HPDE6-E6E7 (cell line): ENCODE results near the gene RARA.

Experiments
- DNase-seq: peaks from one replicate; pipeline ENCODE4 v3.0.0; 2011; ENCODE audit warnings: missing footprints; ENCODE audit errors: extremely low spot score

RARA gene

DNA sequence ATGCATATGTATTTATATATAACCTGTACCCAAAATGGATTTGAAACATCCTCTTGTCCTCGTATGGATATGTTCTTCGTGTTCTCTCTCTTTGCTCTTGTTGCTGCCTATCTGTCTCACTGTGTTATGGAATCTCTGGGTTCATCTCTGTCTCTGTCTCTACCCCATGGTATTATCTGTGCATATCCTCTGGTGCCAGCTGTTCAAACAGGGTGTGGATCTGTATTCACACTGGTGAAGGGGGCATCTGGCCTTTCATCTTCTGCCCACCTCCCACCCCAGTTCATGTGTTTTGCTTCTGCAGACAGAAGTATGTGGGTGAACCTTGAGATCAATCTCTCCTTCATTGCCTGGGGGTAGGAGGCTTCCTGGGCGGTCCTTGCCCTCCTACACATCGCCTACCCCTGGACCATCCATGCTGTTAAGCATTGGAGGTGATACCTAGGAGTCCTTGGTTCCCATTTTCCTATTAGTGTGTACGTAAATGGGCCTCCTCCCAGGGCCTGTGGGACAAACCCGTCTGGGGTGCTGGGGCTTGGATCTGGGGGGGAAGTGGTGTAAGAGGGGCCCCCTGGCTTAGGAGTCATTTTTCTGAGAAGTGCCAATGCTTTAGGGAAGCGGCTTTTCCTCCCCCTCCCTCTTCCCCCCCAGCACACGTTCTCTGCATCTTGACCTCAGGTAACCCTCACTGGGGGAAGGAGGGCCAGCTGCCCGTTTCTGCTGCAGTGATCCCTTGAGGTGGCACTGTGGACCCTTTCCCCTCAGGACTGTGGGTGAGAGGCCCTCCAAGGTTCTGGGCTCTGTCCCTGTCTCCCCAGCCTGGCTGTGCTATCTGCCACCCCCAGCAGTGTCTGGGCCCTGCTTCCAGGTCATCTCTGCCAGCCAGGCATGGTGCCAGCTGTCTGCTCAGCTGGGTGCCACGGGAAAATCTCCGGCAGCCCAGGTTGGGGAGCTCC, 21.1 kb downstream of the RARA start:
- DNase-seq = no peak

DNA sequence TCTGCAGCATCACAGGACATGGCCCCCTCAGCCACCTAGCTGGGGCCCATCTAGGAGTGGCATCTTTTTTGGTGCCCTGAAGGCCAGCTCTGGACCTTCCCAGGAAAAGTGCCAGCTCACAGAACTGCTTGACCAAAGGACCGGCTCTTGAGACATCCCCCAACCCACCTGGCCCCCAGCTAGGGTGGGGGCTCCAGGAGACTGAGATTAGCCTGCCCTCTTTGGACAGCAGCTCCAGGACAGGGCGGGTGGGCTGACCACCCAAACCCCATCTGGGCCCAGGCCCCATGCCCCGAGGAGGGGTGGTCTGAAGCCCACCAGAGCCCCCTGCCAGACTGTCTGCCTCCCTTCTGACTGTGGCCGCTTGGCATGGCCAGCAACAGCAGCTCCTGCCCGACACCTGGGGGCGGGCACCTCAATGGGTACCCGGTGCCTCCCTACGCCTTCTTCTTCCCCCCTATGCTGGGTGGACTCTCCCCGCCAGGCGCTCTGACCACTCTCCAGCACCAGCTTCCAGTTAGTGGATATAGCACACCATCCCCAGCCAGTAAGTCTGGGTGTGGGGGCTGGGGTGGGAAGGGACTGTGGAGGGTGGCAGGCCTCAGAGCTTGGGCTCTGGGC, 22.0 kb downstream of the RARA start:
- DNase-seq = no peak

DNA sequence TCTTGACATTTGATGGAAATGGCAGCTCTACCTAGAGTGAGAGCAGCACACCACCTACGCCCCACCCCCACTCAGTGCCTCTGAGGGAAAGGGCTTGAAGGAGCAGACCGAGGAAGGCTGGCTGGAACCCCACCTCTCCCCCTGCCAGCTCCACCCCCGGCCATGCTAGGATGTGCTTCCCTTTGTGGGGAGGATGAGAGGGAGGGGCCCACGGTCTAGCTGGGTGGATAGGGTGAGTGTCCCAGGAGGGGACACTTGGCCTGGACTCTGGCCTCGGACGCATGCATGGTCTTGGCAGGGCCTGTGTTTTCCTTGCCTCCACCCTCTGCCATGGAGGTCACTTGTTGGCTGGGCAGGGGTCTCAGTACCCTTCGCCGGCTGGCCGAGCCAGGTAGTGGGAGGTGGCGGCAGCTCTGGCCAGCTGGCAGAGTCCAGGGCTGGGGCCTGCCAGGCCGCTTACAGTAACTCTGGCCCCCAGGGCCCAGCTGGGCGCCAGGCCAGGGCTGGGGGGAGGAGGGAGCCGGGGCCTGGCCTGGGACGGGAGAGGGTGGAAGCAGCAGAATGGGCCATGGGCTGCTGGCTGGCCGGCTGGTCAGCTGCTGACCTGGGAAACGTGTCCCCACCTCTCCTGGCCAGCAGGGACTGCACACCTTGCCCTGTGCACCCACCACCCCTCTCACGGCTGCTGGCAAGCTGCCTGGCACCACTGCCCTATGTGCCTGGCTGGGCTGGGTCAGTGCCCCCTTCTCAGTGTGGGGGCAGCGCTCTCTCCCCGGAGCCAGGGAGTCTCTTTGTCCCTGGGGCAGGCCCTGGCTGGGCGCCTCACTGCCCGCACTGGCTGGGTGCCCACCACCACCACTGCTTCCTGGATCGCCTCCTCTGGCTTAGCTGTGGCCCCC, 23.0 kb downstream of the RARA start:
- no peak for DNase-seq

DNA sequence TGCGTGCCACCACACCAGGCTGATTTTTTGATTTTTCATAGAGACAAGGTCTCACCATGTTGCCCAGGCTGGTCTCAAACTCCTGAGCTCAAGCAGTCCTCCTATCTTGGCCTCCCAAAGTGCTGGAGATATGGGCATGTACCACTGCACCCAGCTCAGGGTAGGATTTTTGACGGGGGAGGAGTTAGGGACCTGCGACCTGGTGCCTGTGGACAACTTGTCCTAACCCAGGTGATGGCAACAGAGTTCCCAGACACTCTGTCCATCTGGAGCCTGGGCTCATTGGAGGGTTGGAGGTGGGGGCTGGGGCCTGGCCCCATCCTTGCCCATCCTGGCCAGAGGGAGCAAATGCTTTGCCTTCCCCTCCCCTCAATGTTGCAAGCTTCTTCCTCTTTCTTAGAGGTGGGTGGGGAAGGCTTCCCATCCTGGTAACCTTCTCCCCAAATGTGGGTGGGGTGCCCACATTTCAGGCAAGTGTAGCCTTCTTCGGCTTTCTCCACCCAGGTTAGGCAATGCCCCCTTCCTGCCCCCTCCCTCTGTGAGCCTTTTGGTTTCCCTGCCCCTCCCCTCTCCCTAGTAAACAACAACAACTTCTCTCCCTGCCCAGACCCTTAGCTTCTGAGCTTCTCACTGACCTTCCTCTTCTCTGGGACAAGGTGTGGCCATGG, 24.9 kb downstream of the RARA start:
- DNase-seq = no peak

DNA sequence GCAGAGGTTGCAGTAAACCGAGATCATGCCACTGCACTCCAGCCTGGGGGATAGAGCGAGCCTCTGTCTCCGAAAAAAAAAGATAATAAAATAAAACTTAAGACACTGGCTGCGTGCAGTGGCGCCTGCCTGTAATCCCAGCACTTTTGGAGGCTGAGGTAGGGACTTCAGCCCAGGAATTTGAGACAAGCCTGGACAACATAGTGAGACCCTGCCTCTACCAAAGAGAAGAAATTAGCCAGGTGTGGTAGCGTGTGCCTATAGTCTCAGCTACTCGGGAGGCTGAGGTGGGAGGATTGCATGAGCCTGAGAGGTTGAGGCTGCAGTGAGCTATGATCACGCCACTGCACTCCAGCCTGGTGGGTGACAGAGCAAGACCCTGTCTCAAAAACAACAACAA, 26.6 kb downstream of the RARA start:
- DNase-seq = no peak

DNA sequence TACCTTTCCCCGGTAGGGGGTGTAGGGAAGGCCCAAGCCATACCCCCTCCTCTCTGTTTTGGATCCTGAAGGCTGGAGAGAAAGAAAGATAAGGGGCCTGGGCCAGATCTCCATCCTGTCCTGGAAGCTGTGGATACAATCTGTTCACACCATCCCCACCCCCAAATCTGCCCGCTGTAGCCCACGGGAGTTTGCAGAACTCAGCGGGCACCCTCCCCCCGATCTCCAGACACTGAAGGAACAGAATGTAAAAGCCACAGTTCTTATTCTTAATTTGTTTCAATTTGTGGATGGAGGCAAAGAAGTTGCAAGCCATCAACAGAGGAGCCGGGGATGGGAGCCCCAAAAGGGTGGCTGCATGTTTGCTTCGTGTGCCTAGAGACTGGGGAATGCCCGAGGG, 28.4 kb downstream of the RARA start:
- DNase-seq = no peak

DNA sequence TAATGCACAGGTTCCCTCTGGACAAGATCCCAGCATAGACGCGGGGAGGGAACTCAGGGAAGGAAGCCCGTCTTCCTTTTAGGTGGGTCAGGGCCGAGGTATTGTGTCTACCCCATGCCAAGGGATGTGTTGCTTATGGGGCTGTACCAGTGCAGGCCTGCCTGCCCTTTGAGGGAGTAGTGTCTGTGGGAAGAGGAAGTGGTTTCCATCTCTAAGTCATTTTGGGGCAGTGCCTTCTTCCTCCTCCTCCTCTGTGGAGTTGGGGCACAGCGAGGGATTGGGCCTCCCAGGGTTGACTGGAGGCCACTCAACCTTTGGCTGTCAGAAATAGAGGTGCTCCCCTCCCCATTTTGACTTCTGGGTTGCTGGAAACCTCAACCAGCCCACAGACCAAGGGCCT, 29.1 kb downstream of the RARA start:
- DNase-seq = no peak

DNA sequence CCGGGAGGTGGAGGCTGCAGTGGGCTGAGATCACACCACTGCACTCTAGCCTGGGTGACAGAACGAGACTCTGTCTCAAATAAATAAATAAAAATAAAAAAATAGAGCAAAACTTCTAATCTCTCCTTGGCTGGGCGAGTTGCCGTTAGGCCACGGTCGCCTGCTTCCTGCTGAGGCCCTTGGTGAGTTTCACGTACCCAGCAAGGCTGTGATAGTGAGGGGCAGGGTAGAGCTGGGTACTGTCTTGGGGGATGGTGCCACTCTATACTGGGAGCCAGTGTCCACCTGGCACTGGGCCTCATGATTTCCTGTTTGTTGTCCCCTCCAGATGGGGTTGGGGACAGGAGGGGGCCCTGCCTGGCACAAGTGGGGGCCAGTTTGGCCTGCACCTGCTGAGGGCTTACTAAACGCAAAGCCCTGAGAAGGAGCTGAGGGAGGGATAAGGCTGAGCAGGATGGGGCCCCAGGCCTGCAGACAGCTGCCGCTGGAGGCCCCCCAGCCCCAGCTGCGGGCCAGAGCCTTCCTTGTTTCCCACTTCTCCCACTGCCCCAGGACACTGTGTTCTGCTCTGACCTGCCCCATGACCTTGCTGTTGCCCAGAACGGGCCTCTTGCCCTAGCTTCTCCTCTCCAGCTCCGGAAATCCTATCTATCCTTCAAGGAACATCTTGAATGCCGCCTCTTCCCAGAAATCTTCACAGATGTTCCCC, 30.1 kb downstream of the RARA start:
- no peak for DNase-seq

DNA sequence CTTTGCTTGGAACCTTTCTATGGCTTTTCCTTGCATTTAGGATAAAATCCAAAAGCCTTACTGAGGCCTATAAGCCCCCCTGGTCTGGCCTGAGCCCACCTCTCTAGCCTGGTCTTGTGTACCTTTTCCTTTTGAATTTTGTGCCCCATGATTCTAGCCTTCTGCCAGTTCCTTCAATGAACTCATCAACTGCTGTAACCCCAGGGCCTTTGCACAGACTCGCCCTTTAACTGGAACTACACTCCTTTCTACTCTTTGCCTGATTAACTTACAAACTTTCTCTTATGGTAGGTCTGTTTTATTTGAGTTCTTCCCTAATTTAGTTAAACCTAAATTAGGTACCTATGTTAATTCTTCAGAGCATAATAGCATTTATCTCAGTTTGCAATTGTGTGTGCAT, 31.3 kb downstream of the RARA start:
- no peak for DNase-seq

DNA sequence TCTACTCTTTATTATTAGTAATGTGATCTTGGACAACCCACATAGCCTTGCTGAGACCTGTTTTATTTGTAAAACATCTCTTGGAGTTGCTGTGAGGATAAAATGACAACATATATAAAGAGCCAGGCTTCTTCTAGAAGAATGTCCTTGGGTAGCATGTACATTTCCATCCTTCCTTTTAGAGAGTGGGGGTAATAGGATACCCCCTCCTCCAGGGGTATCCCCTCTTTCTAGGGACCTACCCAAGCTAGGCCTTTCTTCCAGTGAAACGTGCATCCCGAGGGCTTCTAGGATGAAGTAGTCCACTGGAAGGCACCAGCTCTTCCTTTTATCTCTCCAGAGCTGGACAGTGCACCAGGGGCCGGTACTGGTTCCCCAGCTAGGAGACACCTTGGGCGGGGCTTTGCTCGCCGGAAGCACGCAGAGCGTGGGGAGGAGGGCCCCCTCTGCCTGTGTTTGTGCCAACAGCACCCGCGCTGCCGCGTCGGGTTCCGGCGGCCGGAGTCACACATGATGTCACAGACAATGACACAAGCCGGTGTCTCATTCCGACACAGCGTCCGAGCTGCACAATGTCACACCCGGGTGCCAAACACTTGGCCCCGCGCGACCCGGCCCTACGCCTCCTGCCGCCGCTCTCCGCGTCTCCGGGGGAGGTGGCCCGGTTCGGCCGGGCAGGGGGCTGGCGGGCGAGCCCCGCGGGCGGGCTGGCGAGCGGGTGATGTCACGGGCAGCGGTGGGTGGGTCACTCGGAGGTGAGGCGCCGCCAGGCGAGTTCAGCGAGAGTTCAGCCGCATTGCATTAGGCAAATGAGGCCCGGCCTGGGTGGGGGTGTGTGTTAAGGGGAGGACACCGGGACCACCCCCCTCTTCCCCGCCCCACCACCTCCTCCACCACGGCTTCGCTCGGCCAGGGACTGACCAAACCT, 32.2 kb downstream of the RARA start:
- DNase-seq = peak; percentile 76

DNA sequence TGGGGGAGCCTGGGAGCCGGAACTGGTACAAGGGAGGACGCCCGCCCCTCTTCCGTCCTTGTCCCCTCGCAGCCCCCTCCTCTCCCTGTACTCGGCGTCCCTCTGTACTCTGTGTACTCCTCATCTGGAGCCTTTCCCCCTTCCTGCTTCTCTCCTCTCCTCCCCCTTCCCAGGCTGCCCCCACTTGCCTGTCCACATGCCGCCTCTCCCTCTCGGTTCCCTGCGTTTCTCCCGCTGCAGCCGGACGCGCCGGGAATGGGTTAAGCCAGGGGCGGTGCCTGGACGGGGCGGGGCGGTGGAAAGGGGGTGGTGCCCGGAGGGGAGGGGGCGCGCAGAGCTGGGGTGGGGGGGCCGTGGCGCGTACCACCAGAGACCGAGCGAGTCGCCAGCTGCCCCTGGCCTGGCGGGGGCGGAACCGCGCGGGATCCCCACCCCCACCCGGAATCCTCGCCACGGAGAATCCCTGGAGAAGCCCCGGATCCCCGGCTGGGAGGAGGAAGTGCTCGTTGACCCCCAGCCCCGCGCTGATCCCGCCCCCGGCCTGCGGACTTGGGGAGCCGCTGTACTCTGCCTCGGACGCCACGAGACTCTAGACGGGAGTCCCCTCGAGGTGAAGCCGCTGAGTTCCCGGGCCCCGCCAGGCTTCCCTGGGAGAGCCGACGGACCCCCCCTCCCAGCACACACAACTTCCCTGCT, 33.0 kb downstream of the RARA start:
- DNase-seq = no peak

DNA sequence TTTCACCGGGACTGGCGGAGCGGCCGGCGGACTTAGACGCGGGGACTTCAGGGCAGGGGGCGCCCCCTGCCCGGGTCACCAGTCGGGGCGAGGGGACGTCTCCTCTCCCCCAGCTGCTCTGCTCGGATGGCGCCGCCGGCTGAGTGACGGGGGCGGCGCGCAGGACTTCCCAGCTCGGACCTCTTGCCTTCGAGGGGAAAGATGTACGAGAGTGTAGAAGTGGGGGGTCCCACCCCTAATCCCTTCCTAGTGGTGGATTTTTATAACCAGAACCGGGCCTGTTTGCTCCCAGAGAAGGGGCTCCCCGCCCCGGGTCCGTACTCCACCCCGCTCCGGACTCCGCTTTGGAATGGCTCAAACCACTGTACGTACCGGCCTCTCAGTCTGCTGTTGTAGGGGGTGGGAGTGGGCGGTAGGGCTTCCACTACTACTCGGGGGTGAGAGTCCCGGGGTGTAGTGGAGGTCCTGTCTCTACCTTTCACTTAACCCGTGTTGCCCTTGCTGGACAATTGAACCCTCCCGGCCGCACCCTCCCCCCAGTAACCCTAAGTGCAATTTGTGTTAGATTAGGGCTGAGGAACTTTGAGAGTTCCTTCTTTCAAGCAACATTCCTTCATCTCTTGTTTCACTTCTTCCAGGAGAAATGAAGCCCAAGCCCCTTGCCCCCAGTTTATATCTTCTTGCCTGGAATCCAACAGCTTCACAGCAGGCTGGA, 33.7 kb downstream of the RARA start:
- no peak for DNase-seq

DNA sequence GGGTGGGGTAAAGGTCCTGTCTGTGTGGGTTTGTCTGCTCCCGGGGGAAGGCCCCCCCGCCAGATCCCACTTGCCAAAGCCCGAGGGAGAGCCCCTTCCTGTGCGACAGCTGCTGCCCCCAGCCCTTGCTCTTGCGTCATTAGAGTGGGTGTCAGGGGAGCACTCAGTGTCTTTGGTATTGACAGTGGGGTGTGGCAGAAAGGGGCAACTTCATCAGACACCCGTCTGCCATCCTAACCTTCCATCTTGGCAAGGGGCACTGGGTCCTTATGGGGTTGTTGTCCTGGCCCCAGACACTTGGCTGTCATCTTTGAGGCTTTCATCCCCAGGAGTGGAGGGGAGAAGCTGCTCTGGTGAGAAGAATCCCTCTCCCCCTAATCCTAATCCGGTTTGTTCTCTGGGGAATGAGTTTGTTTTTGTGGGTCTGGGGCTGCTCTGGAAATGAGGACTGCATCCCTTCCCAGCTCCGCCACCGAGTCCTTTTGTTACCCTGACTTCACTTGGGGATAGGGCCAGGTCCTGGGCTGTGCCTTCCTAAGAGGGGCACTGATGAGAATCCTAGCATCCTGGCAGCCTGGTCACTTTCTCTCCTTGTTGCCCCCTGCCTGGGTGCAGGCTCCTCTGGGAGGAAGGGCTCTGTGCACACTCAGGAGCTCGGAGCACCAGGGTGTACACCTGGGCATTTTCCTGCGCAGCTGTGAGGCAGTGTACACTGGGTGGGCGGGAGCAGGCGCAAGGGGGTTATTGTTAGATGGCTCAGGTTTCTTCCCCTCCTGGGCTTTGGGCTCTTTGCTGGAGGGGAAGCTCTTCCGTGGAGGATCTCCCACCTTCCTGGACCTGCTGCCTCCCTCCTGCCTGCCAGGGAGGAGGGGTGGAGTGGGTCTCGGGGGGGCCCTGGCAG, 34.5 kb downstream of the RARA start:
- DNase-seq = no peak

DNA sequence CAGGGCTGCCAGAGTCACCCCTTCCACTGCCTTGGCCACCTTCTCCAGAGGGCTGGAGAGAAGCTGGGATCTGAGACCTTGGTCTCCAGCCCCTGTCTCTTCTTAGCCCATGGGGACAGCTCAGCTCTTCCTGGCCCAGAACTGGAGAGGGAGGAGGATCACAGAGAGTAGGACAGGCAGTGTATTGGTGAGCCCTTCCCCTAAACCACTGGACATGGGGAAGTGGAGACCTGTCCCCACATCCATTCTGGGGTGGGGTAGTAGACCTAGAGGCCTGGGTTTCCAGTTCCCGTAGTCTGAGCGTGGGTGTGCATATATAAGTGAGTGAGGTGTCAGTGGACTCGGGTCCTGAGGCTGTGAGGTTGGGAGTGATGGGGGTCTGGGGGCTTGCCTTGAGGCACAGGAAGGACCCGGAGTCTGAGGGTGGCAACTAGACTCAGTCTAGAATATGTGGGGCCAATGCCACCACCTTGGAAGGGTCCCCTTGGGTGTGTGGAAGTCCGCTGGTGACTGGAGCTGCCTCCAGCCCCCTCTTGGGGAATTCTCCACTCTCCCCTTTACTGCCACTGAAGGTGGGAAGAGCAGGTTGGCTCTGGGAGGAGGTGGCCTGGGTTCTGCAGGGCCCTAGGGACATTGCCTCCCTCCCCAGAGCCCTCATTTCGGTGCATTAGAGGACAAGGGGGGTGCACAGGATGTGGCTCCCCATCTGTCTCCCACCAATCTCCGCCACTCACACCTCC, 35.6 kb downstream of the RARA start:
- DNase-seq = no peak

DNA sequence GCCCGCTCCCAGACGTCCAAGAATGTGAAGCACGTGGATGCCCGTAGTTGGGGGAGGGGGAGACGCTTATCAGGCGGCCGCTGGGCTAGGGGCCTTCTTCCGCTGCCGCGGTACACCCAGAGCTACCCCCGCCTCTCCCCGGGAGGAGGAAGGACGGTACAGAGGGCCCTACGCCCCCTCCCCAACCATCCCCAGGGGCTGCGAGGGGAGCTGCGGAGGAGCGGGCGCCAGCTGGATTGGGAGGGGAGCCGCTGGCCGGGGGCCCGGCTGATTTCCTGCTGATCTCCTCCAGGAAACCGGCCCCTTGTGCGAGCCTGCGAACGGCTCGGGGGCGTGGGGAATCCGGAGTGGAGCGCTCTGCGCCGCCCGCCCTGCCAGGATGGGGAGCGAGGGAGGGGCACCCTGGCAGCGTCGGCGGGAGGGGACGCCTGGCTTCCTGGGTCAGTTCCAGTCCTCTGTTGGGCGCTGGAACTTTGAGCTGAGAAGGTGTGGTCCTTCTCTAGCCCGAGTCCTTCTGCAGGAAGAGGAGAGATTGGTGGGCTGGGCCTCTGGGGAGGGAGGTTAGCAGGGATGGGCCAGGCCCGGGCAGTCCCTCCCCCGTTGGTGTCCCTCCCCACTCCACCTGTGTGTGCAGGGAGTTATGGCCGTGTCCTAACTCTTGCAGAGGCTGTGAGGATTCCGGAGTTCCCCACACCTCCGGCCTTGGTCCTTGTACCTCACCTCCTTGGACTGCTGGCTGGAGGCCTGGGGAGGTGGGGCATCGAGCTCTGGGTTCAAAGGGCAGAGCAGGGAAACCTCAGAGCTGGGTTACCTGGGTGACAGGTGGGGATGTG, 36.4 kb downstream of the RARA start:
- DNase-seq = peak; percentile 79
